Ishikawa (cell line): Measurements from ENCODE around the gene NCOA5.

Experiments
- CEBPB ChIP-seq: IDR thresholded peaks from 2 replicates; pipeline ENCODE4 v1.6.1; 2012
- CREB1 ChIP-seq: IDR thresholded peaks from 2 replicates; pipeline ENCODE4 v1.6.1; 2012; ENCODE audit warnings: low read depth
- EP300 ChIP-seq: IDR thresholded peaks from 2 replicates; pipeline ENCODE4 v1.6.1; 2012; ENCODE audit warnings: borderline replicate concordance
- MAX ChIP-seq: IDR thresholded peaks from 2 replicates; pipeline ENCODE4 v1.6.1; 2012
- NFIC ChIP-seq: IDR thresholded peaks from 2 replicates; pipeline ENCODE4 v1.6.1; 2012
- RAD21 ChIP-seq: IDR thresholded peaks from 2 replicates; pipeline ENCODE4 v1.6.1; 2012; ENCODE audit warnings: low read depth
- REST ChIP-seq: IDR thresholded peaks from 2 replicates; pipeline ENCODE4 v1.6.1; 2012; ENCODE audit warnings: low read depth, mild to moderate bottlenecking
- TAF1 ChIP-seq: IDR thresholded peaks from 2 replicates; pipeline ENCODE4 v1.6.1; 2012; ENCODE audit warnings: low read depth, mild to moderate bottlenecking
- TCF12 ChIP-seq: IDR thresholded peaks from 2 replicates; pipeline ENCODE4 v1.6.1; 2012; ENCODE audit warnings: low read depth
- TEAD4 ChIP-seq: IDR thresholded peaks from 2 replicates; pipeline ENCODE4 v1.6.1; 2012
- USF1 ChIP-seq: IDR thresholded peaks from 2 replicates; pipeline ENCODE4 v1.6.1; 2012
- ZBTB7A ChIP-seq: IDR thresholded peaks from 2 replicates; pipeline ENCODE4 v1.6.1; 2012; ENCODE audit warnings: low read depth

GRCh38 chr20:46108976-46109375 lies 19.2 kb upstream of the NCOA5 start:
- TF ChIP-seq CEBPB (no peak), EP300 (no peak), ZBTB7A (no peak), NFIC (no peak), TAF1 (no peak), CREB1 (no peak), USF1 (no peak), TCF12 (no peak), TEAD4 (no peak), REST (no peak), MAX (no peak), RAD21 (no peak)
